GM12878 (cell line): Measurements from ENCODE around the gene ACVR1. TPM values are rescaled to one million over a fixed set of nuclear protein-coding genes. Genes with fewer than 3 reads are reported as not detected.

ENCODE experiments used
- ASH2L ChIP-seq: fragments of 300-600, 200-600 bp; sonication (generic); IDR thresholded peaks from 2 replicates; pipeline ENCODE4 v1.6.1; 2017; ENCODE audit warnings: low read depth, mild to moderate bottlenecking, borderline replicate concordance
- HDAC6 ChIP-seq: fragments of 200-600 bp; sonication (generic); IDR thresholded peaks from one replicate; pipeline ENCODE4 v1.8.0; 2017; ENCODE audit warnings: antibody characterized with exemption; ENCODE audit not compliant: unreplicated experiment
- PAX5 ChIP-seq: IDR thresholded peaks from 2 replicates; pipeline ENCODE4 v1.6.1; 2011; ENCODE audit warnings: low read depth, low read length, borderline replicate concordance
- polyA plus RNA-seq, 11 experiments: library from polyadenylated mRNA; depleted of rRNA in 4 of 11; unstranded in 6 of 11; stranded (reverse) in 5 of 11; fragments of >200 nt; fragmentation: Nextera tagmentation in 4 of 11; fragmentation: Illumina TruSeq in 1 of 11; extraction: Ambion mirVana in 4 of 11; extraction: Trizol in 1 of 11; gene quantifications; 1 replicate in 1 of 11; 2 replicates in 10 of 11; pipeline versions ENCODE4 v1.2.1 to v1.2.3, GENCODE V29; 2011 to 2016; ENCODE audit warnings: inconsistent platforms in 2 of 11, missing spikeins in 2 of 11, low read depth in 1 of 11
- total RNA-seq, 4 experiments: library from RNA; depleted of rRNA in 3 of 4; stranded (reverse); fragments of >200 nt in 3 of 4; fragmentation: Illumina TruSeq in 1 of 4; extraction: Trizol in 1 of 4; gene quantifications; 2 replicates each; pipeline versions ENCODE4 v1.2.1 to v1.2.3, GENCODE V29; 2013 to 2021
- TF ChIP-seq, protein P1 (sequence below): IDR thresholded peaks from 2 replicates; pipeline ENCODE4 v1.6.1; 2012; ENCODE audit warnings: improper control_type of control experiment, low read depth, low read length; ENCODE audit not compliant: insufficient replicate concordance
- TF ChIP-seq, protein P2 (sequence below): fragments of 450-650 bp; formaldehyde crosslinking; IDR thresholded peaks from 2 replicates; pipeline ENCODE4 v1.5.0; 2022; ENCODE audit warnings: mild to moderate bottlenecking, missing genetic modification characterization
- TF ChIP-seq, protein P3 (sequence below): fragments of 450-650 bp; formaldehyde crosslinking; IDR thresholded peaks from 2 replicates; pipeline ENCODE4 v1.4.0; 2022; ENCODE audit warnings: mild to moderate bottlenecking, moderate library complexity

The ACVR1 gene
- total and polyA plus RNA-seq, 10 of the 15 experiments (the other 5 are each of a cell fraction or from before 2014, with no cell fraction given), result 0.06 to 0.24 (median 0.14) TPM; not detected in 4

DNA sequence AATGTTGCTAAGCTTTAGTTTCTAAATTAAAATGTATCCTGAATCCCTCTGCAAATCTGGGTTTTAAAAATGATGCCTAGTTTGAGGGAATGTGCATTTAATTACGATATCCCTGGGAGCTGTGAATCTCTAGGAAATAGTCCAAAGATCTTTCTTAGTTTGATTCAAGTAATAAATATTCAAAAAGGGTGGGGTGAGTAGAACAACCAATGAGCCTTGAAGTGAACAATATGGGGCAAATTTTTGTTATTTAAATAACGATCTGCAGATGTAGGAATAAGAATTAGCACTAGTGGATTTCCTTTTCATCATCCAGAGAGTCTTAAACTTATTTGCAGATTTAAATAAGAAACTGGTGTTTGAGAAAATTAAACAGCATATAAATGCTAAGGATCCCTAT, 106.3 kb downstream of the ACVR1 start (continued):
- TF ChIP-seq, protein P1, sequence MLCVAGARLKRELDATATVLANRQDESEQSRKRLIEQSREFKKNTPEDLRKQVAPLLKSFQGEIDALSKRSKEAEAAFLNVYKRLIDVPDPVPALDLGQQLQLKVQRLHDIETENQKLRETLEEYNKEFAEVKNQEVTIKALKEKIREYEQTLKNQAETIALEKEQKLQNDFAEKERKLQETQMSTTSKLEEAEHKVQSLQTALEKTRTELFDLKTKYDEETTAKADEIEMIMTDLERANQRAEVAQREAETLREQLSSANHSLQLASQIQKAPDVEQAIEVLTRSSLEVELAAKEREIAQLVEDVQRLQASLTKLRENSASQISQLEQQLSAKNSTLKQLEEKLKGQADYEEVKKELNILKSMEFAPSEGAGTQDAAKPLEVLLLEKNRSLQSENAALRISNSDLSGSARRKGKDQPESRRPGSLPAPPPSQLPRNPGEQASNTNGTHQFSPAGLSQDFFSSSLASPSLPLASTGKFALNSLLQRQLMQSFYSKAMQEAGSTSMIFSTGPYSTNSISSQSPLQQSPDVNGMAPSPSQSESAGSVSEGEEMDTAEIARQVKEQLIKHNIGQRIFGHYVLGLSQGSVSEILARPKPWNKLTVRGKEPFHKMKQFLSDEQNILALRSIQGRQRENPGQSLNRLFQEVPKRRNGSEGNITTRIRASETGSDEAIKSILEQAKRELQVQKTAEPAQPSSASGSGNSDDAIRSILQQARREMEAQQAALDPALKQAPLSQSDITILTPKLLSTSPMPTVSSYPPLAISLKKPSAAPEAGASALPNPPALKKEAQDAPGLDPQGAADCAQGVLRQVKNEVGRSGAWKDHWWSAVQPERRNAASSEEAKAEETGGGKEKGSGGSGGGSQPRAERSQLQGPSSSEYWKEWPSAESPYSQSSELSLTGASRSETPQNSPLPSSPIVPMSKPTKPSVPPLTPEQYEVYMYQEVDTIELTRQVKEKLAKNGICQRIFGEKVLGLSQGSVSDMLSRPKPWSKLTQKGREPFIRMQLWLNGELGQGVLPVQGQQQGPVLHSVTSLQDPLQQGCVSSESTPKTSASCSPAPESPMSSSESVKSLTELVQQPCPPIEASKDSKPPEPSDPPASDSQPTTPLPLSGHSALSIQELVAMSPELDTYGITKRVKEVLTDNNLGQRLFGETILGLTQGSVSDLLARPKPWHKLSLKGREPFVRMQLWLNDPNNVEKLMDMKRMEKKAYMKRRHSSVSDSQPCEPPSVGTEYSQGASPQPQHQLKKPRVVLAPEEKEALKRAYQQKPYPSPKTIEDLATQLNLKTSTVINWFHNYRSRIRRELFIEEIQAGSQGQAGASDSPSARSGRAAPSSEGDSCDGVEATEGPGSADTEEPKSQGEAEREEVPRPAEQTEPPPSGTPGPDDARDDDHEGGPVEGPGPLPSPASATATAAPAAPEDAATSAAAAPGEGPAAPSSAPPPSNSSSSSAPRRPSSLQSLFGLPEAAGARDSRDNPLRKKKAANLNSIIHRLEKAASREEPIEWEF, result no peak
- TF ChIP-seq, protein P2, sequence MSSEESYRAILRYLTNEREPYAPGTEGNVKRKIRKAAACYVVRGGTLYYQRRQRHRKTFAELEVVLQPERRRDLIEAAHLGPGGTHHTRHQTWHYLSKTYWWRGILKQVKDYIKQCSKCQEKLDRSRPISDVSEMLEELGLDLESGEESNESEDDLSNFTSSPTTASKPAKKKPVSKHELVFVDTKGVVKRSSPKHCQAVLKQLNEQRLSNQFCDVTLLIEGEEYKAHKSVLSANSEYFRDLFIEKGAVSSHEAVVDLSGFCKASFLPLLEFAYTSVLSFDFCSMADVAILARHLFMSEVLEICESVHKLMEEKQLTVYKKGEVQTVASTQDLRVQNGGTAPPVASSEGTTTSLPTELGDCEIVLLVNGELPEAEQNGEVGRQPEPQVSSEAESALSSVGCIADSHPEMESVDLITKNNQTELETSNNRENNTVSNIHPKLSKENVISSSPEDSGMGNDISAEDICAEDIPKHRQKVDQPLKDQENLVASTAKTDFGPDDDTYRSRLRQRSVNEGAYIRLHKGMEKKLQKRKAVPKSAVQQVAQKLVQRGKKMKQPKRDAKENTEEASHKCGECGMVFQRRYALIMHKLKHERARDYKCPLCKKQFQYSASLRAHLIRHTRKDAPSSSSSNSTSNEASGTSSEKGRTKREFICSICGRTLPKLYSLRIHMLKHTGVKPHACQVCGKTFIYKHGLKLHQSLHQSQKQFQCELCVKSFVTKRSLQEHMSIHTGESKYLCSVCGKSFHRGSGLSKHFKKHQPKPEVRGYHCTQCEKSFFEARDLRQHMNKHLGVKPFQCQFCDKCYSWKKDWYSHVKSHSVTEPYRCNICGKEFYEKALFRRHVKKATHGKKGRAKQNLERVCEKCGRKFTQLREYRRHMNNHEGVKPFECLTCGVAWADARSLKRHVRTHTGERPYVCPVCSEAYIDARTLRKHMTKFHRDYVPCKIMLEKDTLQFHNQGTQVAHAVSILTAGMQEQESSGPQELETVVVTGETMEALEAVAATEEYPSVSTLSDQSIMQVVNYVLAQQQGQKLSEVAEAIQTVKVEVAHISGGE (CRISPR knock-in tag), result no peak
- TF ChIP-seq HDAC6, result no peak
- TF ChIP-seq, protein P3, sequence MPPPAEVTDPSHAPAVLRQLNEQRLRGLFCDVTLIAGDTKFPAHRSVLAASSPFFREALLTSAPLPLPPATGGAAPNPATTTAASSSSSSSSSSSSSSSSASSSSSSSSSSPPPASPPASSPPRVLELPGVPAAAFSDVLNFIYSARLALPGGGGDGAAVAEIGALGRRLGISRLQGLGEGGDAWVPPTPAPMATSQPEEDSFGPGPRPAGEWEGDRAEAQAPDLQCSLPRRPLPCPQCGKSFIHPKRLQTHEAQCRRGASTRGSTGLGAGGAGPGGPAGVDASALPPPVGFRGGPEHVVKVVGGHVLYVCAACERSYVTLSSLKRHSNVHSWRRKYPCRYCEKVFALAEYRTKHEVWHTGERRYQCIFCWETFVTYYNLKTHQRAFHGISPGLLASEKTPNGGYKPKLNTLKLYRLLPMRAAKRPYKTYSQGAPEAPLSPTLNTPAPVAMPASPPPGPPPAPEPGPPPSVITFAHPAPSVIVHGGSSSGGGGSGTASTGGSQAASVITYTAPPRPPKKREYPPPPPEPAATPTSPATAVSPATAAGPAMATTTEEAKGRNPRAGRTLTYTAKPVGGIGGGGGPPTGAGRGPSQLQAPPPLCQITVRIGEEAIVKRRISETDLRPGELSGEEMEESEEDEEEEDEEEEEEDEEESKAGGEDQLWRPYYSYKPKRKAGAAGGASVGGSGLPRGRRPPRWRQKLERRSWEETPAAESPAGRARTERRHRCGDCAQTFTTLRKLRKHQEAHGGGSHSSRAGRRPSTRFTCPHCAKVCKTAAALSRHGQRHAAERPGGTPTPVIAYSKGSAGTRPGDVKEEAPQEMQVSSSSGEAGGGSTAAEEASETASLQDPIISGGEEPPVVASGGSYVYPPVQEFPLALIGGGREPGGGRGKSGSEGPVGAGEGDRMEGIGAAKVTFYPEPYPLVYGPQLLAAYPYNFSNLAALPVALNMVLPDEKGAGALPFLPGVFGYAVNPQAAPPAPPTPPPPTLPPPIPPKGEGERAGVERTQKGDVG, result no peak
- TF ChIP-seq PAX5, result no peak
- no peak for TF ChIP-seq ASH2L
